ENCODE measurements around the gene FSD1L. TPM values are rescaled to one million over a fixed set of nuclear protein-coding genes. Genes with fewer than 3 reads are reported as not detected.

The FSD1L gene
- total RNA-seq, 1 donor from 2014 or later, result 12.1 TPM

DNA sequence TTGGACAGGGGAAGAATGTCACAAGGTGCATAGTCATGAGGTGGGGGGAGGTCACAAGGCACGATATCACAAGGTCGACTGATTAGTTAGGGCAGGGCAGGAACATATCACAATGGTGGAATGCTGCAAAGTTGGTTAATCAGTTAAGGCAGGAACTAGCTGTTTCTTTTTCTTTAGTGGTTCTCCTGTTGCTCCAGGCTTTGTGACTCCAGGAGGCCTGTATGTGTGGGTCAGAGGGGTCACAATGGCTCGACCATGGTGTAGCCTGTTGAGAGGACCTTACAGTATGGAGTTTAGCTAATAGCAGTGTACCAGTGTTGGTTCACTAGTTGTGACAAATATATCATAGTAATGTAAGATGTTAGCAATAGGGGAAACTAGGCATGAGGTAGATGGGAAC, 12.4 kb upstream of the FSD1L start:
- DNase-seq (ENCODE audit: low read depth), result no peak

DNA sequence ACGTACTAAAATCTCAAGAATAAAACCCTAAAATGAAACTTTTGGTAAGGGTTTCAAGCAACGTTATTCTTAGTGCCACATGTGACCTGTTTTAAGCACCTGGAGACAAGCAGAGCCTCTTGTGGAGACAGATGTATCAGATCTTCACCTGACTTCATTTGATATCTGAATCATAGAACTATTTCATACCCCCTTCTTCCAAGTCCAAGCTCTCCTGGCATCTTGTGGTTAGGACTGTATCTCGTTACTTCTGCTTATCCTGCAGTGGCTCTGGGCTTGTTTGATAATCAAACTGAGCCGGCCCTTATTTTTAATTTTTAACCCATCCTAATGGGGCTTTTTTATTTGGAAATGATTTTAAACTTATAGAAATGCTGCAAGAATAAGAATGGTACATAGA, 11.1 kb upstream of the FSD1L start:
- no peak for DNase-seq (ENCODE audit: low read depth)

- peak; percentile 32 for DNase-seq (ENCODE audit: low read depth)
Observed at GRCh38 chr9:105437704-105438103, 10.1 kb upstream of the FSD1L start.

DNA sequence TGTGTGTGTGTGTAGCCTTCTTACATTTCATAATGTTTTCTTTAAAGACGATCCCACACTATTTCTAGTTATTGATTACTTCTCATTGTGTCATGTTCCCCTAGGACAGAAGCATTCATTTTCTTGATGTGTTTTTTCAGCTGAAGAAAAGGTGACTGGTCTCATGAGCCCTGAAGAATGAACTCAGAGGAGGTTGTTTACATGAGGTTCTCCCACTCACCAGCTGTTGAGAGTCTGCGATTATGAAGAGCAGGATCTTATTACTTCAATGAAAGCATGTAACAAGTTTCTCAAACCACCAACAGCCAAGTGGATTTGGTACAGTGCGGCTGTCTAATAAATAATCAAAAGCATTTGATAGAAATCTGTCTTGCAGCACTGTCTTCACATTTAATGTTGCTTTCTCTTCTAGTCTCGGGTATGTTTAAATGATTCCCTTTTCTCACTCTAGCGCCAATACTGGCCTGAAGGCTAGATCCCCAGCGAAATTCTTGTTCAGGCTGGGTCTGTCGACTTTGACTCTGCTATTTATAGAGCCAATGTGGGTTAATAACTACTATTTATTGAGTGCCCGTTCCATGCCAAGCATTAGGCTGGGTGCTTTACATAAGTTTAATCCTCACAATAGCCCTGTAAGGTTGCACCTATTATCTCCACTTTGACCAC, 9.6 kb upstream of the FSD1L start:
- DNase-seq (ENCODE audit: low read depth), result peak; percentile 87

GRCh38 chr9:105439428-105439827, 8.4 kb upstream of the FSD1L start:
- peak; percentile 74 for DNase-seq (ENCODE audit: low read depth)

GRCh38 chr9:105441616-105442160, 6.1 kb upstream of the FSD1L start:
- no peak for DNase-seq (ENCODE audit: low read depth)

- DNase-seq (ENCODE audit: low read depth), result no peak
Observed at GRCh38 chr9:105443121-105443520, 4.7 kb upstream of the FSD1L start.

DNA sequence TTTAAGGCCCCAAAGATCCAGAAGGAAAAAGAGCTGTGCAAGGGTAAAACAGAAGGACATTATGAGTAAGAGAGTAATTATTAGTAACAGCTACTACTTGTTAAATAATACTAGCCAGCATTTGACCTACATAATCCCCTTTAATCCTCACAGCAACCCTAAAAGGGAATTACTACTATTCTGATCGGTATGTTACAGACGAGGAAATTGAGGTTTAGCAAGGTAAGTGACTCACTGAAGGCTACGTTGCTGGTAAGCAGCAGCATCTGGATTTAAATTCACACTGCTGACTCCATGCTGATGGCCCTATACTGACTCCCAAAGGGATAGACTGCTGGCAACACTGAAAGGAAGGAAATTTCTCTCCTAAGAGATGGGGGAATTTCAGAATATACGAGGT, 3.7 kb upstream of the FSD1L start:
- DNase-seq (ENCODE audit: low read depth), result no peak

- DNase-seq (ENCODE audit: low read depth), result no peak
Observed at GRCh38 chr9:105445203-105445881, 2.5 kb upstream of the FSD1L start.

DNA sequence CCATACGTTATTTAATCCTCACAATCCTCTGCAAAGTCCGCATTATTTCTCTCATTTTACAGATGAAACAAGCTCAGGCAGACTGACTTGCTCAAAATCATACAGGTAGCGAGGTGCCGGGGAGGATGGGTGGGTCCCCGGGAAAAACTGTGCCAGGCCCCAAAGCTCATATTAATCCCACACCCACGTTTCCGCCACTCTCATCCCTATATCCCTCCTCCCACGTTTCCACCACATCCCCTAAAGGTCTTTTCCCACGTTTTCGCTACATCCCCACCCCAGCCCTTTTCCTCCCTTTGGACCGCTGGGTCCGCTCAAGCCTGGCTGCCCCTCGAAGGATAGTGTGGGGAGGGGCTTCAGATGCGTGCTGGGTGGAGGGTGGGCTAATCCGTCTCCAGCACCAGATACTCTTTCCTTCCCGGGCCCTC, 434 bp upstream of the FSD1L start:
- no peak for DNase-seq (ENCODE audit: low read depth)

- no peak for DNase-seq (ENCODE audit: low read depth)
Observed at GRCh38 chr9:105449081-105449480, 1.2 kb downstream of the FSD1L start.

- no peak for DNase-seq (ENCODE audit: low read depth)
Observed at GRCh38 chr9:105452185-105452584, 4.4 kb downstream of the FSD1L start.

- no peak for DNase-seq (ENCODE audit: low read depth)
Observed at GRCh38 chr9:105455836-105456475, 8.1 kb downstream of the FSD1L start.

GRCh38 chr9:105457560-105458294, 9.9 kb downstream of the FSD1L start:
- DNase-seq (ENCODE audit: low read depth), result no peak

GRCh38 chr9:105458404-105458803, 10.6 kb downstream of the FSD1L start:
- DNase-seq (ENCODE audit: low read depth), result no peak

GRCh38 chr9:105459336-105459735, 11.5 kb downstream of the FSD1L start:
- no peak for DNase-seq (ENCODE audit: low read depth)

GRCh38 chr9:105466898-105467455, 19.1 kb downstream of the FSD1L start:
- DNase-seq (ENCODE audit: low read depth), result no peak

- no peak for DNase-seq (ENCODE audit: low read depth)
Observed at GRCh38 chr9:105468875-105469274, 21.0 kb downstream of the FSD1L start.

DNA sequence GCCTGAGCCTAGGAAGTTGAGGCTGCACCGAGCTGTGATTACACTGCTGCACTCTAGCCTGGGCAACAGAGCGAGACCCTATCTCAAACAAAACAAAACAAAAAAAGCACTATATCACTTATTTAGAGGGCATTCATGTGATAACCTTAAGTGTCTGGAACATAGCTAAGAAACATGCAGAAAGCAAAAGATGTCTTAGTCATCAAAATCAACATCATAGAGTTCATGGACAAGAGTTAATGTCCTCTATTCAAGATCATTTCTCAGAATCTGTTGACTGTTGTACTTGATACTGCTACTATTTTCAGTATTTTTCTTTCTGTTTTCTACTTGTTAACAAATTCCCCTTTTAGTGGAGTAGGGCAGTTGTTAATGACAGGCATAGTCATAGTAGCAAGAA, 25.4 kb downstream of the FSD1L start:
- no peak for DNase-seq (ENCODE audit: low read depth)

DNA sequence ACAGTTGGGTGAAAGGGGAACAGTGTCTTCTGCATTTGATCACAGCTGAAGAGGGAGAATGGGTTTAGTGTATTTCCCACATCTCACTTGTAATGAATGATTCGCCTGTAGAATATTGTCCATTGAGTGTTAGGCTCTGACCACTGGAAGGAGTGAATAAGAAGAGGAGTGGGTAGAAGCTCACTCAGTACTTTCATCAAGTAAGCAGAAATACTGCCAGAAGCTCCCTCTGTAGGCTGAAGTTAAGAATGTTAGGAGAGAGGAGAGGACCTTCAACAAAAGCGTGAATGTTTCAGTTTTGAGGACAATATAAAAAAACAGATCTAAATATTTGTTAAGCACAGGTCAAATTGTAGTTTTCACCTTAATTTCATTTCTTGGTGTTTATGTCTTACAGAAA, 27.5 kb downstream of the FSD1L start:
- peak; percentile 75 for DNase-seq (ENCODE audit: low read depth)

DNA sequence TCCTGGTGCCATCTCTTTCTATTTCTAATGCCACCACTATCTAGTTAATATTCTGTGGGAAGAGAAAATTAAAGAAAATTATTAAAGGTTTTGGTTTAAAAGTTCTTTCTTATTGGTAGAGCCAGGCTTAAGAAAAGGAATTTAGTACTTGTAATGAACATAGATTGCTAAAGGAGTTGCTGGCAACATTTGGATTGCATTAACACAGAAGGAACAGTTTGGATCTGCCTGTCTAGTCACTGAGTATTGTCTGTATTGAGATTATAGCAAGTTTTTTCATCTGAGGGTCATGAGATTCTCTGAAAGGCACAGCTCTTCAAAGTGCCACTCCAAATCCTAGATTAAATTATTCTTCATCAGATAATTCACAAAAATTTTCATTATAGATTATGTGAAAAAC, 32.0 kb downstream of the FSD1L start:
- DNase-seq (ENCODE audit: low read depth), result no peak

DNA sequence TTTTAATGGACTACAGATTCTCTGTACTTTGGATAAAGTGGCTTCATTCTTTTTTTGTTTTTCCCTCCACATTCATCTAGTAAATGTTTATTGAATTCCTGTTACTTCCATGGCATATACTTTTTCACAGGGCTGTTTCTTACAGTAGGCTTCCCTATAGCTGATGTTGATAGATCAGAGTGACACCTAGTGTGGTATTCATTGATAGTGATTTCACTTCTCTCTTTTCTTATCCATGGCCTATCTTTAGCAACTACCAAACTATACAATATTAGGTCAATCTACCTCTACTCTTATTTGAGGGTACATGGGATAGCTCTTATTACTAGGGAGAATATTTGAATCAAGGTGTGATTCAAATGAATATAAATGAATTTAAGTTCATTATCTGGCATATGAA, 35.8 kb downstream of the FSD1L start:
- no peak for DNase-seq (ENCODE audit: low read depth)

Data from renal cortical epithelial cell (primary cell).